Endometrium (tissue), 2 donors: ENCODE measurements around the gene C14orf132.

ENCODE experiments used
- FAIRE-seq: peaks from 2 replicates; lab custom pipeline; 2012; peaks lifted over from hg19 to GRCh38; lab: Jason Lieb, UNC
- donor health status: control.
- donor health status: control.

The C14orf132 gene

DNA sequence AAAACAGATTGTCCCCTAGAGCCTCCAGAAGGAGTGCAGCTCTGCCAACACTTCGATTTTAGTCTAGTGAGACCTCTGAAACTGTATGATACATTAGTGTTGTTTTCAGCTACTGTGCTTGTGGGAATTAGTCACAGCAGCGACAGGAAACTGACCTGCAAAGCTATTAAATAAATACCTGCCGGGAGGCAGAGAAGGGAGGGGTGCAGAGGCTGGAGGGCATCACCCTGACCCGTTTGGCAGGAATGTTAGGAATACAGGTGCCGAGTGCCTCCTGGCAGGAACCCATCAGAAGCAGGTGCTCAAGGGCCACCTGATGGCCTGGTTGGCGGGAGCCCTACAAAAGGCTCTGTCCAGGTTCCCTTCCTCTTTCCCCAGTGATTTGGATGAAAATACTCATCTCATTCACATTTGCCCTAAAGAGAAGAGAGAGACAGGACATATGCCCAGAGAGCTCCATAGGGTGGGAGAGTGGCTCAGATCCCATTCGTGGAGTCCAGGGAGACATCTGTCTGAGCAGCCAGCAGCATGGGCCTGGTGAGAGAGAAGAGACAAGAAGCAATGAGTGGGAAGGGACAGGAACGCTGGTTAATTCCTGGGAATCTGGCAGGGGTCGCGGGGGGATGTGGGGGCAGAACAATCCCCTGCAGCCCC, 44.6 kb downstream of the C14orf132 start:
- no peak for FAIRE-seq

DNA sequence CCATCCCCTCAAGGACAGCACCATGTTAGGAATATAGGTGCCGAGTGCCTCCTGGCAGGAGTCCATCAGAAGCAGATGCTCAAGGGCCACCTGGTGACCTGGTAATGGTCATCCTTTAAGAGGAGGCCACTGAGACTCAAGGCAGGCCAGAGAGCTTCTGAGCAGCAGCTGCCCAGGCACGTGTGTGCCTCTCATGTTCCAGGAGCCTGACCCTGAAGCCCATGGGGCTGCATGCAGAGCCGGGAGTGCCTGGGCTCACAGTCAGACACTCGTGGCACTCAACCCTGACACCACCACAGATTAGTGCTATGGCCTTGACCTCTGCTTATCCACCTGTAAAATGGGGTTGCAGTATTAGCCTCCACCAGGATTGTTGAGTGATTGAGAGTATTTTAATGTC, 45.6 kb downstream of the C14orf132 start:
- no peak for FAIRE-seq

DNA sequence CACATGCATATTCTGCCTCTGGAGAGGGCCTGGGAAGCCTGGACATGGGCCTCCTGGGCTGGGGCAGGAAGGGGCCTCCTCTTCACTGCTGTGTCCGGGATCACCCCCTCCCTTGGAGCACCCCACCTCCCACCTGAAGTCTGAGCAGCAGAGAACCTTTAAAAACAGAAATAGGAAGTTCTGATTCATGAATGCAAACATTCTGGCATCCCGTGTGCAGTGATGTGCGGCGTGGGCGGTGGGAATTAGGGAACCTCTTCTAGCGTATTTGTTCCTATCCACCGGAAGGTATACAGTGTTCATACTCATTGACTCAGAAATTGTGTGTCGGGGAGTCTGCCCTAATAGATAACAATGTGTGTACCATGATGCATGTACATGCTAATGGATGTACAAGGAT, 46.2 kb downstream of the C14orf132 start:
- no peak for FAIRE-seq

DNA sequence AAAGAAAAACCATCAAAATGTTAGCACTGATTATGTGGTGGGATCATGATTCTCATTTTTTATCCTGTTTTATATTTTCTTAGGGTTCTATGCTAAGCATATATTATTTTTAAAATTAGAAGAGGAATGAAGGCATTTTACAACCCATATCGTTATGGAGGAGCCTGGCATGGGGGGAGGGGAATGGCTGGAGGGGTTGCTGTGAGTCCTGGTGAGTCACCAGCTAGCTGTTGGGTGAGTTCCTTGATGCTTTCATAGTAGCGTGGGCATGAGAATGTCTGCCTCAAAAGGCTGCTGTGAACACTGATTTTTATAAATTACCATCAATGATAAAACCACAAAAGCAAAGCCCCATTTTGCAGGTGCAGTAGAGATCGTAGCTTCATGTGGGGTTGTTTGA, 46.9 kb downstream of the C14orf132 start:
- FAIRE-seq, result no peak

DNA sequence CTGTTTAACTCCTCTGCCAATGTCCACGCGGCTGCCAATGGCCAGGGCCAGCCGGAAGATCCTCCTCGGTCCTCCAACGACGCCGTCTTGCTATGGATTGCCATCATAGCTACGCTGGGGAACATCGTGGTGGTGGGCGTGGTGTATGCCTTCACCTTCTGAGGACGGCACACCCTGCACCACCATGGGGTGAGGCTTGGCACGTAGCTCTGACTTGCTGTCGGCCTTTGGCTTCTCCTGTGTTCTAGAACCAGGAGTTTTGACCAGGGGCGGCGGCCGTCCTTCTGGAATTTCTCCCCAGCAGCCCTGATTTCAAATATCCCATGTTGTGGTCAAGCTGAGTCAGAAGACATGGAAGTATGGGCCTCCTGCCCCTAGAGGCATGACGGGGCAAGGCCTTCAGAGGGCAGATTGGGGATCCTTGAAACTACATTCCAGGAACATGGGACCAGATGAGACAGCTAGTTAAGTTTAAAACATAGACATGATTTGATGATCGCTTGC, 47.5 kb downstream of the C14orf132 start:
- FAIRE-seq, result no peak

DNA sequence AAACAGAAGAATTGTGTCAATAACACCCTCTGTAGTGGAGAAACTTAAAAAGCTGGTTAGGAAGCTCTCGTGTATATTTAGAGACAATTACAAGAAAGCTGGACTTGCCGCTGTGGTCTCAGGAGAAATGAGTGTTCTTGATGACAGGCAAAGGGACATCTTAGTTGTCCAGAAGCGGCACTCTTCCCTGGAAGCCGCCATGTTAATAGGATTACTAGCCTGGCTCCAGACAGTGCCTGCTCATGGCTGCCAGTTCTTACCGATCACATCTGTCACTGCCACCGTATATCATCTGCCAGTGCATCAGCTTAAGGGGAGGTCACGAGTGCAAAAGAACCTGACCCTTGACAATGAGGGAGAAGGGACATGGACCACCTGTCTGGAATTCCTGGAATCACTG, 48.9 kb downstream of the C14orf132 start:
- no peak for FAIRE-seq

DNA sequence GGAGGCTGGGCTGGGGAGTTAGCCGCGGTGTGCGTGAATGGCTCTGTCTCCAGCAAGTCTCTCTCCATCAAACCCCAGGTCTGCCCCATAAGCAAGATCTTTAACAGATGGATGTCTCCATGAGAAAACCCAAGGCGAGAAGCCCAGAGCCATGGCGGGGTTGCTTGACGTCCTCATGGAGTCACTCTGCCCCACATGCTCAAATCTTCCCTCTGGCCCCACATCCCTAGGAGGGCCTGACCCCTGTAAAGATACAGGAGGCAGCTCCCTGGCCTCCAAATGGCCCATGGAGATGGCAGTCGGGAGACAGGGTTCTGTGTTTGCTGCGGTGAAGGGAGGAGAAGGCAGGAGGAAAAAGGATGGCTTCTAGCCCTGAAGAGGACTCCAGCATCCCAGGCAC, 49.3 kb downstream of the C14orf132 start:
- no peak for FAIRE-seq

DNA sequence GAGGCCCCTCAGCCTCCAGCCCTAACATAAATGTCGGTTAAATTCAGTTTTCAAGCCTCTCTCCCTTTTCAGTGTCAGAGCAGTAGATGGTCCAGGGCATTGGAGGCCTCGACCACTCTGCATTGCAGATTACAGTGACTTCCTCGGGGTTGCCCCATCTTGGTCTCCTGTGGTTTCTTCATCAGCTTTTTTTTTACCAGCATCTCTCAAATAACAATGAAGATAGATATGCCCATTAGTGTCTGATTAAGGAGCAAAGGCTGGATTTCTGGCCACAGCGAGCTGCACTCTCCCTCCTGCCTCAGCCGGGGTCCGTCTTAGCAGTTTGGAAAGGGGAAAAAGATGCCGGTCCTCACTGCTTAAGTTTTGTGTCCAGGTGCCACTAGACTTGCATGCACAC, 49.7 kb downstream of the C14orf132 start:
- FAIRE-seq, result no peak

DNA sequence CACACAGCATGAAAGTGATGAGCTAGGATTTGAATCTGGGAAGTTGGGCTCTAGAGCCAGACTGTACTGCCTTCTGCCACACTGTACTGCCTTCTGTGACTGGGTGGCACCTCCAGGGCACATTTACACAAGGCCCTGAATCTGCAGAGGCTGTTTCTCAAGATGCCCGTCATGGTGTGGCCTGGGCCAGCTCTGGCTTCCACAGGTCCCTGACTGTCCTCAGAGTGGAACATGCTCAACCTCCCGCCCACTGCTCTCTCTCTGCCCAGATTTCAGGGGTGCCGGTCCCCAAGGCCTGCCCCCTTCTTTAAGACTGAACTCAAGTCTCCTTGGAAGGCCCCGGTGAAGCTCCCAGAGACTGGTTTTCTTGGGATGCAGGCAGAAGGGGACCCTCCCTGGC, 50.2 kb downstream of the C14orf132 start:
- FAIRE-seq, result no peak

DNA sequence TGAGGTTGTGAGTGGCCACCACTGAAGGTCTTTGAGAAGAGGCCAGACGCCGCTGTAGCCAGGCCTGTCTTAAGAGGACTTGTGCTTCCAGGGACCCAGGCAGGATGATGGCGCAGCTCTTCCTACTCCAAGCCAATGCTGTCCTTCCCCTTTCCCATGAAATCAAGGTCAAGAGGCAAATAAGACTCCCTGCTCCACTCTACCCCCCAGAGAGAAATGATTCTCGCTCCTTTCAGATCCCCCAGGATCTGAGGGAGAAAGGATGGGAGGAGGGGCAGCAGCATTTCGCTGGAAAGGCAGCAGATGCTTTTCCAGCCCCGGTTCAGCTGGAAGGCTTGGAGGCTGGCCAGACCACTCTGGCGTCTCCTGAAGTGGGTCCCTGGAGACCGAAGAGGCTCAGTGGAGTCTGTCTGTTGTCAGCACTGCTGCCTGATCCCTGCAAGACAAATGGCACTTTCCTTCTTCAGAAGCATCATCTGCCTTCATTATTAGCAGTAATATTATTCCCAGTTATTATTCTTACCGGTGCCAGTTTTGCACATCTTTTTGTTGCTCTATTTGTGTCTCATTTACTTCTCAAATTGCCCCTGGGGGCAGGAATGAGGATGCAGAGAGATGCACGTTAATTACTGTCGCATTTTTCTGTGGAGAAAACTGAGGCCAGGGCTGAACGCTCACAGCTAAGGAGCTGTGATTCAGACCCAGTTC, 51.4 kb downstream of the C14orf132 start:
- FAIRE-seq, result peak; percentile 35

DNA sequence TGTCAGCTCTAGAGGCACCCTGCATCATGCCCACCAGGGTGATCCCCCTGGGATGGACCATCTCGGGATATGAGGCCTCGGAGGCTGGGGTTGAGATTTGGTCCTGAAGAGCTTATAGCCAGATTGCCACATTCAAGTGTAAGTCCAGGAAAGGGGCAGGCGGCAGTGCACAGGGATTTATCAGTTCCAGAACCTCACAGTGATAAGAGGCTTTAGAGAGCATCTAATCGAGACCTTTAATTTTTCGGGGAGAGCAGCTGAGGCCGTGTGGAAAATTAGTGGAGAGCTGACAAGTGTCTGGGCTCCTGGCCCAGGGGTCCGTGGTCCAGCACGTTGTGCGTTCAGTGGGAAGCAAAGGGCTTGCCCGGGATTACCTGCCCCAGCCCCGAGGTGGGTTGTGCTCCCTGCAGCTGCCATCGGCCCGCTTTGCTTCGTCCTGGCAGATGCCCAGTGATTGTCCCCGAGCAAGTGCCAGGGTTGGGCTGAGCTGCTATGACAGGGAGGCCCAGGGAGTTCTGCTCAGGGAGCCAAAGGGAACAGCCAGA, 52.1 kb downstream of the C14orf132 start:
- no peak for FAIRE-seq

DNA sequence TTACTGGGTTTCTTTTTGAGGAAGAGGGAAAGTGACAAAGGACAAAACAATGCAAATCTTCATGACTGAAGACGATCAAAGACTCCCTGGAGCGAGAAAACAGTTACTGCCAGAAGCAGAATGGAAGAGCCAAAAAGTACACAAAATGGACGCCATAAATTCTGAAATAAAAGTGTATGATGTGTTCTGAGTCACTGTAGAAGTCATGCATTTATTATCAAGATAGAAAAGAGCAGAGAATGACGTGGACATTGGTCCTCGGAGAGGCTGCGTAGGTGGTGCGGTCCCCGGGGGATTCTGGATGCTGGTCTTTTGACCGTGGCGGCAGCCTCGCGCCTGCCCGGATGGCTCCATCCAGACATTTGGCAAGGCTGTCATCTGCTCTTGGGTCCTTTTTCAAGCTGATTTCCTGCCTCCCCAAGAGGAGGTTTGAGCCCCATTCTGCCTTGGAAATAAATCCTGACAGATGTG, 52.8 kb downstream of the C14orf132 start:
- FAIRE-seq, result no peak

DNA sequence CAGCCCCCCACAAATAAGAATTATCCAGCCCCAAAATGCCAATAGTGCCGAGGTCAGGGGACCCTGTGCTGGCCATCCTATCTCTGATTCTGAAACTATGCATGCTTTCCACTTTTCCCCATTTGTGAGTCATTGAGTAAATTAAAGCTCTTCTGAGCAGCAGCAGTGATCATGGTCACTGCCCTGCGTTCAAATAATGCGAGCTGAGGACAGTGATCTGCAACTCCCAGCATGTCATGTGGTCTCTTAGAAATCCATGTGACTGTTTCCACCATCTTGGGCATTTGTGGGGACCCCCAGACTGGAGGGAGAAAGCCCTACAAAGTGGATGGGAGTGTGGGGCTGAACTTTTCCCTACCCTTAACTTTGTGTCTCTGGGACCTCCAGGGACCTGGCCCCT, 53.8 kb downstream of the C14orf132 start:
- FAIRE-seq, result no peak

DNA sequence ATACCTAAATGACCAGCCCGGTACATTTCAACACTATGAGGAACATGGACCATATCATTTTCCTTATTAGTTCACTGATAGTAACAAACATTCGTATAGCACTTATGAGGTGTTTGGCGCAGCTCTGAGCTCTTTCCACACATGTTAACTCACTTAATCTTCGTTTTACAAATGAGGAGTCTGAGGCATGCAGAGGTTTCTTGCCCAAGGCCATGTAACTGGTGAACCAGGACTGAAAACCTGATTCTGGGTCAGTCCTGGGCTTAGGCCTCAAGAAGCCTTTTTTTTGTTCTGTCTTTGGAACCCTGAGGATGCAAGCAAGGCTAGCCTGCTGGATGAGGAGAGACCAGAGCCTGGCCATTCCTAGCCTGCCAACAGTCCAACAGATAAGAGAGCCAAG, 55.0 kb downstream of the C14orf132 start:
- FAIRE-seq, result no peak

DNA sequence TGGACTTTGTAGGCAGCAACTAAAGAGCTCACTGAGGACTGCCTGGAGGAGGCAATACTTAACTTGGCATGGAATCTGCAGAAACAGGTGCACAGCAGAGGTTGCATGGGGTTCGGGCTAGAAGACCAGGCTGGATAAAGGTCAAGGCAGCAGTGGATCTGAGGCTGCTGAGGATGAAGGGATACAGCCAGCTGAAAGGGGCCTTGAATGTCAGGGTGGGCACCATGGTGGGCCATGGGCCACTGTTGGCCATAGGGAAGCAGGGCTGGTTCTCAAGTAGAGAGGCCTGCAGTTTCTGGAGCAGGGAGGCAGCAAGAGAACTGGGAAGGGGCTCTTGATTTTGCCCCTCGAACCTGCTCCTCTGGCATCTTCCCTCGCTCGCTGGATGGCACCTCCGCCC, 55.5 kb downstream of the C14orf132 start:
- FAIRE-seq, result no peak

DNA sequence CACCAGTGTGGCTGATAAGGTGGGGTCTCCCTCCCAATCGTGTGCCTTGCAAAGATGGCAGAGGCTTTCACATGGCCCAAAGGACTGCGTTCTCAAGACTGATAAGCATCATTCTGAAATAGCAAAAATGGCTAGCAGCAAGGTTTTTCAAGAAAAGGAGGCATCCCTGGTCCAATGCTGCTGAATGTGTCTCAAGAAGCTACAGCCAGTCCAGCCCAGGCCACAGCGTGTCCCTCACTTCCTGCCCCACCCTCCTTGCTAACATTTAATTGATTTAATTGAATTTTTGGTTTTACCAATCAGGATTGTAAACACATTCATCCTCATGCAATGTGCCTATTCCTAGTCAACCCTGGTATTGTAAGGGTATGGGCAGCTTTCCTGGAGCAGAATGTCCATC, 55.9 kb downstream of the C14orf132 start:
- FAIRE-seq, result no peak

DNA sequence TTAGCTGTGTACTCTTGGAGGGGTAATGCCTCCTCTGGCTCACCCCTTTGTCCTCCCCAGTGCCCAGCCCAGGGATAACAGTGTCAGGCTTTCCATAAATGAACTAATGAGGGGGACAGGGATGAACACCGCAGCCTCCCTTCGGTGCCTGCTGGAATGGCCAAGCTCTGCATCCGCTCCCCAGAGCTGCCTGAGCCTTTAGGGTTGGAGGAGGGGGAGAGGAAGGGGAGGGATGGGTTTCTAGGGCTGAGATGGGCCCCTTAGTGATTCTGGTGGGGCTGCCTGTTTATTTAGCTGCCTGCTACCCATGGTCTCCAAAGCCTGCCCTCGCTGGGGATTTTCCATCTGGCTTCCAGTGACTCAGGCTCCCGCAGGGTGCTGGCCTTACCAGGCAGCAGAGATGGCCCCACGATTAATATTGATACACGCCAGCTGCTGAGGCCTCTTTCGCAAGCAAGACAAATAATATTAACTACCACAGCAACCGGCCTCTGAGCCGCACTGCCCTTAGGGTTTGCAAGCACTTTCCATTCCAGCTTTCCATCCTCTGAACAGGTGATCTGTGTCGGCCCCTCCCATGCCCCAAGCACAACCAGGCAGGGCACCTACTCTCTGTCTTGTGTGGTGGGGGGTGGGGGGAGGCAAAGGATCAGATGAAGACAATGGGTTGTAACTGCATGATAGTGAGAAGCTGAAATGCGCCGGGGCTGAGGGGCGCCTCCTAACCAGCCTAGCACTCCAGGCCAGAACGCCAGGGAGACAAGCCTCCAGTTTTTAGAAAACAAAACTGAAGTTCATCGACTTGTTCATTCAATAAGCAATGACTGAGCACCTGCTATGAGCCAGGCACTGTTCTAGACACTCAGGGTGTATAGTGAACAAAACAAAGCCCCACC, 56.7 kb downstream of the C14orf132 start:
- no peak for FAIRE-seq

DNA sequence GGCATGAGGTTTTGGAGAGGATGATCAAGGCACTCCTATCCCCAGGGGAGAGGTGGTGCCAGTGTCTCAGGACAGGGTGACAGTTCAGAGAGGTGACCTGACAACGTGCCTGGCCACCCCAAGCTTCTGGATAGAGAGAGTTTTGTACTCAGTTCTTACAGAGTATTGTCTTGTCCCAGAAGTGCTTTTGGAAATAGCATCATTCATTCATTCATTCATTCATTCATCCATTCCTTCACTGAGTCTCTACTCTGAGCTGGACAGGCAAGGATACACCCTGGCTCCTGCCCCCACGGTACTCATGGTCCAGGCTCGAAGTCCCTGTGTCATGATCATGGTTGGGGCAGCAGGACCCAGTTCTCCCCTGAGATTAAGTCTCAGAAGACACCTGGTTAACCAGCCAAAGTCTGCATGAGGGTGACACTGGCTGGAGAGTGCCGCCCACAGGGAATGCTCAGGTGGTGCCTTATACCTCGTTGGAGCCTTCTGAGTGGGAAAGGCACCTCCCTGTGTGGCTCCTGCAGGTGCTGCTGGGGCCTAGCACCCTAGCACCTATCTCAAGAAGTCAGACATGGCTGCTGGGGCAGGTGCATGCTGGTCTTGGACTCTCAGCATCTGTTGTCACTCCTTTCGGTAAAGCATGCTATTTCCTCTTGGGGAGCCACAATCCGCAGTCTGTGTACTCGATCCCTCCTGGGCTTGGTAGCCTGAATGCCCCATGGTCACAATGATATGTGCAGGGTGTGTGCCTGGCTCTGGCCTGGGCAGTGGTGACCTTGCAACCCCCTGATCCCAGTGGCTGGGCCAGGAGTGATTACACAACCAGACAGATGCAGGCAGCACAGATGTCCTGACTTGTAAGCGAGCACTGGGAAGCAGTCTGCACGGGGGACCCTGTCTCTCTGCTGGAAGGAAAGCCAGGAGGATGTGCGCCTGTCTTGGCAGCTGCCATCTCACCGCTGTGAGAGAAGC, 57.8 kb downstream of the C14orf132 start:
- no peak for FAIRE-seq

DNA sequence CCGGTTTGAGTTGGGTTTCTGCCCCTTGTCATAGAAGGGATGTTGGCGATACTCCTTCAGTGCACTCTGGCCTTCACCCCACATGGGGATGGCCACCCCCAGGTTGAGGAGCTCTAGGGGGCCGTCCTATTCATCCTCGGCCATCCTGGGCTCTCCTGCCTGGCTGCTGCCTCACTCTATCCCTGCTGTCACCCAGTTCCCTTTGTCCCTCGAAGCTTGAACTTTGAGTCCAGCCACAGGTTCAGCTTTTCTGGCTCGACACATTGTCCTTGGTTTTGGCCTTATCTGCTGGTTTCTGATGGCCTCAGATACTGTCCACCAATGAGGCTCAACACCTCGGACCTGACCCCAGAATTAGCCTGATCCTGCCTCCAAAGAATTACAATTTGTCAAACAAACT, 58.6 kb downstream of the C14orf132 start:
- FAIRE-seq, result no peak

DNA sequence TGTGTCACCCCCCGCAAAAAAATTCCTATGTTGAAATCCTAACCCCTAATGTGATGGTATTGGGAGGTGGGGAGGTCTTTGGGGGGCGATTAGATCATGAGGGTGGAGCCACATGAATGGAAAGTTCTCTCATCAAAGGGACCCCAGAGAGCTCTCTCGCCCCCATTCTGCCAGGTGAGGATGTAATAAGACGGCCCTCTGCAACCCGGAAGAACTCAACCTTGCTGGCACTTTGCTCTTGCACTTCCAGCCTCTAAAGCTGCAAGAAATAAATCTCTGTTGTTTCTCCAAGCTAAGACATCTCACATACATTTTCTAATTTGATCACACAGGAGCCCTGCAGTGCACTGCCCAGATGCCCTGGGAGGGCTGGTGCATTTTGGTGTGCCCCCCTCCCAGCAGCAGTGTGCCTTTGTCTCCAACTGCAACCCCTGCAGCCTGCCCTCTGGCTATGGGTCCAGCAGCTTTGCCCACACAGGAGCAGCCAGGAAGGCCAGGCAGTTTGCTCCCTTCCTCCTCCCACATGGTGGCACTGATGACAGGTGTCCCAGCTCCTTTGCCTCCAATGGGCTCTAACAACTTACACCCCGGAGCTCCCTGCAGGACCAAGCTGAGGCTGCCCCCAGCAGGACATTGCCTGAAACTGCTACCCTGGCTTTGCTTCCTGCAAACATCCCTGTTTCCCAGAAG, 59.3 kb downstream of the C14orf132 start:
- FAIRE-seq, result no peak

DNA sequence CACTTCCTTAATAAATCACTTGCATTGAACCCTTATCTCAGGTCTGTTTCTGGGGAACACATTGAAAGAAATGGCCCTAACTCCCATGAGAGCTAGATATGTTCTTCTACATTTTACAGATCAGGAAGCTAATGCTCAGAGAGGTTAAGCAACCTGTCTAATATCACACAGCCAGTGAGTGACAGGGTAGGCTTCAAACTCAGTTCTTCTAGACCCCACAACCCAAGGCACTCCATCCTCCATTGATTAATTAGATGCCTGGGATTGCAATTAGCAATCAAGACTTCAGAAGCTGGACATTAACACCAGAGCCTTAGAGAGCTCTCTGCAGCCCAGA, 59.8 kb downstream of the C14orf132 start:
- FAIRE-seq, result no peak
